ENCODE measurements around the gene PRSS33. TPM values are rescaled to one million over a fixed set of nuclear protein-coding genes. Genes with fewer than 3 reads are reported as not detected.

Gene PRSS33
- total and polyA plus RNA-seq, 12 donors, result 0.60 TPM; not detected in 11

DNA sequence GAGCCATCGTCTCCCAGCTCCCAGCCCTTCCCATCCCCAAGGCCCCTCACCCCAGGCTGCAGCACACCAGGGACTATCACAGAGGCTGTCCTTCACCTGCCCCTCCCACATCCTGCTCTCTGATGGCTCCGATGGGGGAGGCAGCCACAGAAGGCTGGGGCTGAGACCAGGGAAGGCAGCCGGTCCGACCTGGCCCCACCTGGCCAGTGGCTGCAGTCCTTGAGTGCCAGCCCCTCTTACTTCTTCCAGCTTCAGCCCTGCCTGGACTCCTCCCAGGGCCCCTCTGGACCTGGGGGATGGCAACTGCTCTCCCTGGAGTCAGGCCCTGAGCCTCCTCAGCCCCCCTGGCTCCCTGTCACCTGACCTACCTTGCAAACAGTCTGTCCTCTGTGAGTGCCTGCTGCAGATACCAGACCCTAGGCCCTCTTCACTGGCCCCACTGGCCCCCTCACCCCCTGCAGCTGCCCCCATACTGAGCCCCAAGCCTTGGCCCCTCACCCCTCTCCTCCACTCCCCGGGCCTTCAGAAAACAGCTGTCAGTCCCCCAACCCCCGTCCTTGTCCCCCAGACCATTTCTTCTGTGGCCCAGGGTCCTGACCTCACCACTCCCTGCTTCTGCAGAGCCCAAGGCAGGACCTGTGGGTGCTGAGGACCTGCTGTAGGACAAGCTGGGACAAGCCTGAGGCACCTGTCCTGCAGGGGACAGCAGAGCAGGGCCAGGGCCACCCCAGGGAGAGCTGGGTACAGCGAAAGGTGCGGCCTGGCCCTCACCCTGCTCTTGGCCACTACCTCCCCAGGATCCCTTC lies 47.5 kb downstream of the PRSS33 start:
- Histone ChIP-seq H3K36me3 (no peaks in the 10 kb centered on the region), H3K27me3 (peaks cover 0 to 29% (median 0%) of the 10 kb centered on the region in 7 donors), H3K9me3 (no peaks in the 10 kb centered on the region), H3K4me3 (no peak overlapping the region), H3K4me1 (no peaks in the 10 kb centered on the region), H3K27ac (no peak overlapping the region)
- ATAC-seq (peak in 1 of 8 donors; percentile 13), DNase-seq (no peak)
- TF ChIP-seq, protein P1, sequence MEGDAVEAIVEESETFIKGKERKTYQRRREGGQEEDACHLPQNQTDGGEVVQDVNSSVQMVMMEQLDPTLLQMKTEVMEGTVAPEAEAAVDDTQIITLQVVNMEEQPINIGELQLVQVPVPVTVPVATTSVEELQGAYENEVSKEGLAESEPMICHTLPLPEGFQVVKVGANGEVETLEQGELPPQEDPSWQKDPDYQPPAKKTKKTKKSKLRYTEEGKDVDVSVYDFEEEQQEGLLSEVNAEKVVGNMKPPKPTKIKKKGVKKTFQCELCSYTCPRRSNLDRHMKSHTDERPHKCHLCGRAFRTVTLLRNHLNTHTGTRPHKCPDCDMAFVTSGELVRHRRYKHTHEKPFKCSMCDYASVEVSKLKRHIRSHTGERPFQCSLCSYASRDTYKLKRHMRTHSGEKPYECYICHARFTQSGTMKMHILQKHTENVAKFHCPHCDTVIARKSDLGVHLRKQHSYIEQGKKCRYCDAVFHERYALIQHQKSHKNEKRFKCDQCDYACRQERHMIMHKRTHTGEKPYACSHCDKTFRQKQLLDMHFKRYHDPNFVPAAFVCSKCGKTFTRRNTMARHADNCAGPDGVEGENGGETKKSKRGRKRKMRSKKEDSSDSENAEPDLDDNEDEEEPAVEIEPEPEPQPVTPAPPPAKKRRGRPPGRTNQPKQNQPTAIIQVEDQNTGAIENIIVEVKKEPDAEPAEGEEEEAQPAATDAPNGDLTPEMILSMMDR (IDR thresholded peaks at IDR 0.05), result no peak
- 54 to 58% methylated on average over 8 of the region's 8 CpGs for WGBS, 2 donors
- intact Hi-C loops (cut with DNase I), result no loop called here

DNA sequence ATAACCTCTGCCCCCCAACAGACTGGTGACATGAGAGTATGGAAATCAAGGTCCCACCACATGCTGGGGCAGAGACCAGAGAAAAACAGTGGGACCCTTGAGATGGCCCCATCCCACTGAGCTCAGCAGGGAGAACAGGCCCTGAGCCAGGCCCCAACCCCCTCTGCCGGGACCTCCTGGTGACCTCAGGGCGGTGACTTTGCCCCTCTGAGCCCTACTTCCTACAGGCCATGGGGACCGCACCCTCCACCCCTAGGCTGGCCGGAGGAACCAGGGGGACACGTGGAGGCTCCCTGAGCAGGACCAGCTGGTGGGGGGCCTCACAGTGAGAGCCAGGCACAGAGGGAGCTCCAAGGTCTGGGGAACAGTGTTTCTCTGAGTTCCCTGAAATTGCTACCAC lies 48.7 kb downstream of the PRSS33 start:
- TF ChIP-seq, protein P1 (IDR thresholded peaks at IDR 0.05), result no peak
- no peak for DNase-seq
- Histone ChIP-seq H3K27me3 (peaks cover 0 to 29% (median 0%) of the 10 kb centered on the region in 7 donors), H3K27ac (no peak overlapping the region), H3K4me3 (no peak overlapping the region), H3K36me3 (no peaks in the 10 kb centered on the region), H3K9me3 (no peaks in the 10 kb centered on the region), H3K4me1 (no peaks in the 10 kb centered on the region)
- peak in 1 of 8 donors; percentile 21 for ATAC-seq
- 74 to 81% methylated on average over 5 of the region's 5 CpGs for WGBS, 2 donors
- intact Hi-C loops (cut with DNase I), result no loop called here

DNA sequence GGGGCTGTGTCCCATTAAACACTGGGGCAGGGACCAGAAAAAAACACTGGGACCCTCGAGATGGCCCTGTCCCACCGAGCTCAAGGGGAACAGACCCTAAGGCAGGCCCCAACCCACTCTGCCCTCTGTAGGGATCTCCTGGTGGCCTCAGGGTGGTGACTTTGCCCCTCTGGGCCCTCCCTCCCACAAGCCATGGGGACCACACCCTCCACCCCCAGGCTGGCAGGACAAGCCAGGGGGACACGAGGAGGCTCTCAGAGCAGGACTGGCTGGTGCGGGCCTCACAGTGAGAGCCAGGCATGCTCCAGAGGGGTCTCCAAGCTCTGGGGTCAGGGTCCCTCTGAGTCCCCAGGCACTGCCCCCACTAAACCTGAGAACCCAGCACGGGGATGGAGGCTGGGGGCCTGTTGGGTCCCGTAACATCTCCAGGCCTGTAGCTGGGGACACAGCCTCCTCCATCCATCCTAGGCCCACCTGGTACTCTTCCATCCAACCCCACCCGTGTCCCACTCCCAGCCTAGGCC lies 49.4 kb downstream of the PRSS33 start:
- Histone ChIP-seq H3K9me3 (no peaks in the 10 kb centered on the region), H3K27me3 (peaks cover 0 to 29% (median 0%) of the 10 kb centered on the region in 7 donors), H3K4me3 (no peak overlapping the region), H3K36me3 (no peaks in the 10 kb centered on the region), H3K4me1 (no peaks in the 10 kb centered on the region), H3K27ac (no peak overlapping the region)
- intact Hi-C loops (cut with DNase I), result no loop called here
- no peak for DNase-seq
- TF ChIP-seq, protein P1 (IDR thresholded peaks at IDR 0.05), result no peak
- ATAC-seq, result no peak
- WGBS, 2 donors, result 76 to 89% methylated on average over 7 of the region's 7 CpGs

DNA sequence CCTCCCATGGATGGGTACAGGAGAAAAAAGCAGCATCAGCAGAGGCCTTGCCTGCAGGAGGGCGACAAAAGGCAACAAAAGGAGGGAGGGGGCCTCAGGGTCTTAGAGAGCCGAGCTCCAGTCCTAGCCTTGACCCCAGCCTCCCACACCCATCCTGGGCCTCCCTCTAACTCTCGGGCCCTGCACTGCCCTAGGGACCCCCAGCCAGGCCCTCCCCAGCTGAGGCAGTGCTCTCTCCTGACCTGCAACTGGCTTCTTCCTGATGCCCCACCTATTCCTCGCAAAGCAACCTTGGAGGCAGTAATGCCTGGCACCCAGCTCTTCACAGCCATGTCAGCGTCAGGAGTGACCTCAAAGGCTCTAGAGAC lies 50.1 kb downstream of the PRSS33 start:
- intact Hi-C loops (cut with DNase I), result no loop called here
- no peak for DNase-seq
- TF ChIP-seq, protein P1 (IDR thresholded peaks at IDR 0.05), result no peak

More for the DNA sequence above, 50.1 kb downstream of the PRSS33 start:
- H3K4me1 ChIP-seq, result no peaks in the 10 kb centered on the region
- ATAC-seq, result peak in 1 of 8 donors; percentile 23
- no peaks in the 10 kb centered on the region for H3K36me3 ChIP-seq
- H3K27ac ChIP-seq, result no peak overlapping the region
- H3K9me3 ChIP-seq, result no peaks in the 10 kb centered on the region
- 82 to 92% methylated on average over 5 of the region's 5 CpGs for whole genome bisulfite sequencing, 2 donors
- H3K27me3 ChIP-seq, result peaks cover 0 to 29% (median 0%) of the 10 kb centered on the region in 7 donors
- H3K4me3 ChIP-seq, result no peak overlapping the region

All from heart right ventricle (tissue), 16 donors.